ENCODE results near the gene KRT6C.

KRT6C gene

DNA sequence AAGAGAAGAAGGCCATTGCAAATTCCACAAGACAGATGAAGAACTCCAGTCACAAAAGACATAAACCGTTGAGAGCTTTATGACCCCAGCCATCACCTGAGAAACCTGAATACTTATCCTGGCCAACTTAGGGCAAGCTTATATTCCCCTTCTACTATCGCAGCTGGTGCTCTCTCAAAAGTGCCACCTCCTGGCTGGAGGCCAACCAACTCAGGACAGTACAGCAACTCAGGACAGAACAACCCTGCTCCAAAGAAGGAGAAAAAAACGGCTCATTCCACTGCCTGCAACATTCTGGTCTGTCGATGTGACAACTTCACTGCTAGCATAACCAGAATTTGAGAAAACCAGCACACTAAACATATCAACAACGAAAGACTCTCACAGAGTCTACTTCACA is 11.9 kb downstream of the KRT6C start:
- TF ChIP-seq NFIC (IDR thresholded peaks at IDR 0.05) (0 out of 2 replicates have a peak, but pooled peaks have one; percentile 16), CREB1 (IDR thresholded peaks at IDR 0.05; ENCODE audit: low read depth) (no peak)

DNA sequence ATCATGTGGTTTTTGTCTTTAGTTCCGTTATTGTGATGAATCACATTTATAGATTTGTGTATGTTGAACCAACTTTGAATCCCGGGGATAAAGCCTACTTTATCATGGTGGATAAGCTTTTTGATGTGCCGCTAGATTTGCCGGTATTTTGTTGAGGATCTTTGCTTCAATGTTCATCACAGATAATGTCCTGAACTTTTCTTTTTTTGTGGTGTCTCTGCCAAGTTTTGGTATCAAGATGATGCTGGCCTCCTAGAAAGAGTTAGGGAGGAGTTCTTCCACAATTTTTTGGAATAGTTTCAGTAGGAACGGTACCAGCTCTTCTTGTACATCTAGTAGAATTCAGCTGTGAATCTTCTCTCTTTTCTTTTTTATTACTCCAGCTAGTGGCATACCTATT is 14.7 kb downstream of the KRT6C start:
- no peak for TF ChIP-seq TAF1 (IDR thresholded peaks at IDR 0.05; ENCODE audit: low read depth)
- TF ChIP-seq RAD21 (IDR thresholded peaks at IDR 0.05; ENCODE audit: low read depth), result no peak
- TF ChIP-seq CEBPB (IDR thresholded peaks at IDR 0.05), result no peak
- TF ChIP-seq, protein P1, sequence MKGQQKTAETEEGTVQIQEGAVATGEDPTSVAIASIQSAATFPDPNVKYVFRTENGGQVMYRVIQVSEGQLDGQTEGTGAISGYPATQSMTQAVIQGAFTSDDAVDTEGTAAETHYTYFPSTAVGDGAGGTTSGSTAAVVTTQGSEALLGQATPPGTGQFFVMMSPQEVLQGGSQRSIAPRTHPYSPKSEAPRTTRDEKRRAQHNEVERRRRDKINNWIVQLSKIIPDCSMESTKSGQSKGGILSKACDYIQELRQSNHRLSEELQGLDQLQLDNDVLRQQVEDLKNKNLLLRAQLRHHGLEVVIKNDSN (IDR thresholded peaks at IDR 0.05), result no peak
- no peak for TF ChIP-seq NFIC (IDR thresholded peaks at IDR 0.05)
- TF ChIP-seq, protein P2, sequence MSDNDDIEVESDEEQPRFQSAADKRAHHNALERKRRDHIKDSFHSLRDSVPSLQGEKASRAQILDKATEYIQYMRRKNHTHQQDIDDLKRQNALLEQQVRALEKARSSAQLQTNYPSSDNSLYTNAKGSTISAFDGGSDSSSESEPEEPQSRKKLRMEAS (IDR thresholded peaks at IDR 0.05), result no peak
- TF ChIP-seq YY1 (IDR thresholded peaks at IDR 0.05; ENCODE audit: low read depth), result no peak
- TF ChIP-seq EGR1 (IDR thresholded peaks at IDR 0.05), result no peak
- TF ChIP-seq, protein P3, sequence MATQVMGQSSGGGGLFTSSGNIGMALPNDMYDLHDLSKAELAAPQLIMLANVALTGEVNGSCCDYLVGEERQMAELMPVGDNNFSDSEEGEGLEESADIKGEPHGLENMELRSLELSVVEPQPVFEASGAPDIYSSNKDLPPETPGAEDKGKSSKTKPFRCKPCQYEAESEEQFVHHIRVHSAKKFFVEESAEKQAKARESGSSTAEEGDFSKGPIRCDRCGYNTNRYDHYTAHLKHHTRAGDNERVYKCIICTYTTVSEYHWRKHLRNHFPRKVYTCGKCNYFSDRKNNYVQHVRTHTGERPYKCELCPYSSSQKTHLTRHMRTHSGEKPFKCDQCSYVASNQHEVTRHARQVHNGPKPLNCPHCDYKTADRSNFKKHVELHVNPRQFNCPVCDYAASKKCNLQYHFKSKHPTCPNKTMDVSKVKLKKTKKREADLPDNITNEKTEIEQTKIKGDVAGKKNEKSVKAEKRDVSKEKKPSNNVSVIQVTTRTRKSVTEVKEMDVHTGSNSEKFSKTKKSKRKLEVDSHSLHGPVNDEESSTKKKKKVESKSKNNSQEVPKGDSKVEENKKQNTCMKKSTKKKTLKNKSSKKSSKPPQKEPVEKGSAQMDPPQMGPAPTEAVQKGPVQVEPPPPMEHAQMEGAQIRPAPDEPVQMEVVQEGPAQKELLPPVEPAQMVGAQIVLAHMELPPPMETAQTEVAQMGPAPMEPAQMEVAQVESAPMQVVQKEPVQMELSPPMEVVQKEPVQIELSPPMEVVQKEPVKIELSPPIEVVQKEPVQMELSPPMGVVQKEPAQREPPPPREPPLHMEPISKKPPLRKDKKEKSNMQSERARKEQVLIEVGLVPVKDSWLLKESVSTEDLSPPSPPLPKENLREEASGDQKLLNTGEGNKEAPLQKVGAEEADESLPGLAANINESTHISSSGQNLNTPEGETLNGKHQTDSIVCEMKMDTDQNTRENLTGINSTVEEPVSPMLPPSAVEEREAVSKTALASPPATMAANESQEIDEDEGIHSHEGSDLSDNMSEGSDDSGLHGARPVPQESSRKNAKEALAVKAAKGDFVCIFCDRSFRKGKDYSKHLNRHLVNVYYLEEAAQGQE (IDR thresholded peaks at IDR 0.05; ENCODE audit: low read depth), result no peak
- no peak for TF ChIP-seq EP300 (IDR thresholded peaks at IDR 0.05; ENCODE audit: borderline replicate concordance)
- TF ChIP-seq CREB1 (IDR thresholded peaks at IDR 0.05; ENCODE audit: low read depth), result no peak
- no peak for TF ChIP-seq ZBTB7A (IDR thresholded peaks at IDR 0.05; ENCODE audit: low read depth)
- TF ChIP-seq FOXM1 (IDR thresholded peaks at IDR 0.05; ENCODE audit: borderline replicate concordance, low read depth), result no peak
- no peak for TF ChIP-seq TEAD4 (IDR thresholded peaks at IDR 0.05)

DNA sequence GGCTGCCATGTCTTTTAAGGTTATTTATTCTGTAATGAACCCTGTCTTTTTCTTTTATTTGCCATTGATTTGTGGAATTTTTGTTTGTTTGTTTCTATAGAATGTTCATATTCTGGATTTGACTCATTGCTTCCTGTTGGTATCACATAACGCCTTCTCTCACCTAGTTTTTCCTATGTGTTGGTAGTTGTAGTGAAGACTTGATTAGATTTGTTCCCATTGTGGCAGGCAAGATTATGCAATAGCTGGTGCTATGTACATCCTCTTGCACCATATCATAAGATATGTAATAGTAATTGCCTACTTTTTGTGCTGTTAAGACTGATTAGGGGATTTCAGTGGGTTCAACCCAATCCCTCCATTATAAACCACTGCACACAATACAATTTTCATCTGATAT is 17.8 kb downstream of the KRT6C start:
- TF ChIP-seq CREB1 (IDR thresholded peaks at IDR 0.05; ENCODE audit: low read depth) (no peak), TEAD4 (IDR thresholded peaks at IDR 0.05) (no peak), CEBPB (IDR thresholded peaks at IDR 0.05) (peak; percentile 81)

DNA sequence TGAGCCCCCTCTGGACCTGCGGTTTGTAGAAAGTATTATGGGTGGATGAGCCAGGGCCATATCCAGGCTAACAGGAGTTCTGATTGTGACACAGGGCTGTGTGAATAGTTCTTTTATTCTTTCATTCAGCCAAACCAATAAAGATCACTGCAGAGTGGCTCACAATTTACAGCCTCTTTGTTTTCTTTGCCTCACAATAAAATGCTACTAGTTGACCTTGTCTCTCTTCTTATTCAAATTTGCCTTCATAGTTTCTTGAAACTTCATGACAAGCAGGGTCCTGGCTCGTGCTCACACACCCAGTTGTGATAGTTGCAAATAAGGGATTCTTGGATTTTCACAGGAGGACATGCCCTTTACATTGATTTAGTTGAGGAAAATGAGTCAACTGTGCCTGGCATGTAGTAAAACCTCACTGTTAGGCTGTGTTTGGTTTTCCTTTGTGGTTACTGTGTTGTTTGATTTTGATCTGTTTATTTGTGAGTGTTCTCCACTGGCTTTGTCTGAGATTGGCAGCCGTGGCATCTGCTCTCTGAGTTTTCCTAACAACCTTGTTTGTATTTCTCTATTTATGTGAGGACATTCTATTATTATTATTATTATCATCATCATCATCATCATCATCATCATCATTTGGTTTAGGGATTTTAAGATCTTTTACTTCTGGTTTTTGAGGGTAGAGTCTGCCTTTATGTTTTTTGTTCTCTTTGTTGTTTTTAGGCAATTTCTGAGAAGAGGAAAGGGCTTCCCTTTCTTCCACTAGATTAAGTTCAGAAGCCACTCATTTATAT is 19.0 kb downstream of the KRT6C start:
- TF ChIP-seq CREB1 (IDR thresholded peaks at IDR 0.05; ENCODE audit: low read depth) (no peak), EP300 (IDR thresholded peaks at IDR 0.05; ENCODE audit: borderline replicate concordance) (no peak), CEBPB (IDR thresholded peaks at IDR 0.05) (no peak), TCF12 (IDR thresholded peaks at IDR 0.05; ENCODE audit: low read depth) (no peak), FOXM1 (IDR thresholded peaks at IDR 0.05; ENCODE audit: borderline replicate concordance, low read depth) (no peak), ZBTB7A (IDR thresholded peaks at IDR 0.05; ENCODE audit: low read depth) (no peak), NFIC (IDR thresholded peaks at IDR 0.05) (no peak), RAD21 (IDR thresholded peaks at IDR 0.05; ENCODE audit: low read depth) (no peak)

DNA sequence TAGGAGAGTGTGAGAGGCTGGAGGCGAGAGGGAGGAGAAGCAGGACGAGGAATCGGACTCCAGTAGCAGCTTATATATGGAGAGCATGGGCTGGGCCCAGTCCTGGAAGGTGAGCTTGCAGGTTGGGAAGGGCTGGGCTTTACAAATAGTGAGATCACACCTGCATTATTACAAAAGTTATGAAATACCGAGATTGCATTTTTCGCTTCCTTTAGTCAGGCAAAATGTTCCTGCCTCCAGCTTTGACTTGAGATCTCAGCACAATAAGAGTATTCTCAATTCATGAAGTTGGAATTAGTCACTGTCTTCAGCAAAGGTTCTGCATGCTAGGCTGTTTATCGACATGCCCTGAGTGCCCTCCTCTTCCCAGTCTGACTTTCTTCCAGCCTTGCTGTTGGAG is 21.5 kb downstream of the KRT6C start, which contains the start of gene KRT6B:
Gene KRT6B, minus strand, starts transcription at position 46 of the 400 bp plus-strand sequence. CDS start 68 bp downstream, outside the sequence.
- no peak for TF ChIP-seq TAF1 (IDR thresholded peaks at IDR 0.05; ENCODE audit: low read depth)
- no peak for TF ChIP-seq CREB1 (IDR thresholded peaks at IDR 0.05; ENCODE audit: low read depth)
- TF ChIP-seq EGR1 (IDR thresholded peaks at IDR 0.05), result no peak

DNA sequence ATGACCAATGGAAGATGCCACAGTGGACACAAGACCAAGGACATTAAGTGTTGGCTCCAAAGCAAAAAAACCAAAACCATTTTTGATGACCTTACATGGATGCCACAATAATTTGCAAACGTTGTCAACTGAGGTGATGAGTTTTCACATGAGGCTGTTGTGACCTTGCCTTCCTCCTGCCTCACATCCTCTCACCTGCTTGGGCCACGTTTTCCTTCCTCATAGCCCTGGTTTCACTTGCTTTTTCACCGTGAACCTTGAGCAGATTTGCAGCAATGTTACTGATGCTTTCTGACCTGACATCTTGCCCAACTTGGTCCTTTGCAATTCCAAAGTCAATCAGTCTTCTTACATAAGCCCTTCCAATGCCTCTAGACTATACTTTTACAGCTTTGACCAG is 25.4 kb downstream of the KRT6C start:
- no peak for TF ChIP-seq TAF1 (IDR thresholded peaks at IDR 0.05; ENCODE audit: low read depth)
- TF ChIP-seq TCF12 (IDR thresholded peaks at IDR 0.05; ENCODE audit: low read depth), result no peak
- TF ChIP-seq CEBPB (IDR thresholded peaks at IDR 0.05), result no peak
- no peak for TF ChIP-seq TEAD4 (IDR thresholded peaks at IDR 0.05)

DNA sequence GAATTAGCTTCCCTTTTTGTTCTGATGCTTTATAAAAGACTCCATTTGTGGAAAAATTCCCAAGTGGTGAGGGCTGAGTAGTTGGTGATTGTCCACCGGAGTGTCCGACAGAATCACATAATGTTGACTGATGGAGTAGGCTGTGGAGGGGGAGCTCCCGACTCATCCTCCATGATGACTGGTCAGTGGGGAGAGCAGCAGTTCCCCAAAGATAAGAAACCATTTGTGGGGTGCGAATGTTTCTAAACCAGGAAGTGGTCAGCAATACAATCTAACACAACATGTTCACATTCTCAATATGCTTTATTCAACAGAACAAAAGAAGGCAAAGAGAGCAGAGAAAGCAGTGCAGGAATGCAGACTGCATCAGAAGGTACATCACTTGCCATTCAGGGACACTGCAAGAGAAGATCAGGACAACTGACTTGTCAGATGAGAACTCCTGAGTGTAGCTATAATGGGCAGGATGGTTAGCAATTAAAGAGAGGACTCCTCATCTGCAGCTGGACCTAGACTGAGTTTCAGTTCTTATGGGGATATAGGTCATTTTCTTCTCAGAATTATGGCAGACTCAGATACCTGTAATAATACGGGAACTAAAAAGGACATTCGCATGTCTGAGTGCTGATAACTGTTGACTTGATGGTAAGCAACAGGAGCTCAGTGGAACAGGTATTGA is 27.1 kb downstream of the KRT6C start:
- no peak for TF ChIP-seq ZBTB7A (IDR thresholded peaks at IDR 0.05; ENCODE audit: low read depth)
- no peak for TF ChIP-seq CREB1 (IDR thresholded peaks at IDR 0.05; ENCODE audit: low read depth)
- TF ChIP-seq CEBPB (IDR thresholded peaks at IDR 0.05), result no peak
- no peak for TF ChIP-seq TCF12 (IDR thresholded peaks at IDR 0.05; ENCODE audit: low read depth)
- no peak for TF ChIP-seq EGR1 (IDR thresholded peaks at IDR 0.05)
- no peak for TF ChIP-seq NFIC (IDR thresholded peaks at IDR 0.05)
- TF ChIP-seq, protein P2 (IDR thresholded peaks at IDR 0.05), result no peak
- TF ChIP-seq, protein P3 (IDR thresholded peaks at IDR 0.05; ENCODE audit: low read depth), result no peak
- no peak for TF ChIP-seq TAF1 (IDR thresholded peaks at IDR 0.05; ENCODE audit: low read depth)
- TF ChIP-seq RAD21 (IDR thresholded peaks at IDR 0.05; ENCODE audit: low read depth), result no peak
- no peak for TF ChIP-seq TEAD4 (IDR thresholded peaks at IDR 0.05)
